Activated T-helper 2 cell treated with anti-CD3 and anti-CD28 coated beads, Interferon-gamma antibody, Interleukin-2, Interleukin-4, amounts not matched to agents 10 μg/mL and 5 μg/mL and 100 μg/mL, durations not matched to agents 14 hours and 24 hours and 36 hours (primary cell): ENCODE data around the gene INPP5A. TPM values are rescaled to one million over a fixed set of nuclear protein-coding genes. Genes with fewer than 3 reads are reported as not detected.
"Not testable (repeated sequence)": the region's sequence is repeated elsewhere in the genome, so short reads cannot be mapped to it uniquely, and the experiment has no call there.

Experiments used
- DNase-seq: peaks from one replicate; pipeline ENCODE4 v3.0.0; 2021; ENCODE audit warnings: low spot score
- H3K27ac Mint-ChIP-seq: one replicate; pipeline ENCODE4 v1.8.0; 2021; ENCODE audit warnings: mixed read lengths
- H3K27me3 Mint-ChIP-seq: one replicate; pipeline ENCODE4 v1.8.0; 2021; ENCODE audit warnings: low read depth, mixed read lengths
- H3K36me3 Mint-ChIP-seq: one replicate; pipeline ENCODE4 v1.8.0; 2021; ENCODE audit warnings: low read depth, mixed read lengths
- H3K4me1 Mint-ChIP-seq: one replicate; pipeline ENCODE4 v1.8.0; 2021; ENCODE audit warnings: low read depth, mixed read lengths
- H3K4me3 Mint-ChIP-seq: one replicate; pipeline ENCODE4 v1.8.0; 2021; ENCODE audit warnings: low read depth, mild to moderate bottlenecking, moderate library complexity, mixed read lengths
- H3K9me3 Mint-ChIP-seq: one replicate; pipeline ENCODE4 v1.8.0; 2021; ENCODE audit warnings: mixed read lengths
- intact Hi-C: fragments of 100-400 bp; cut with micrococcal nuclease; formaldehyde crosslinking; loops from one replicate; pipeline ENCODE4 v1.15.1; 2023
- total RNA-seq: library from RNA; stranded (reverse); gene quantifications from 2 replicates; pipeline ENCODE4 v1.2.3, GENCODE V29; 2022

Gene INPP5A
- total RNA-seq, 1 donor from 2014 or later: 13.0 TPM

DNA sequence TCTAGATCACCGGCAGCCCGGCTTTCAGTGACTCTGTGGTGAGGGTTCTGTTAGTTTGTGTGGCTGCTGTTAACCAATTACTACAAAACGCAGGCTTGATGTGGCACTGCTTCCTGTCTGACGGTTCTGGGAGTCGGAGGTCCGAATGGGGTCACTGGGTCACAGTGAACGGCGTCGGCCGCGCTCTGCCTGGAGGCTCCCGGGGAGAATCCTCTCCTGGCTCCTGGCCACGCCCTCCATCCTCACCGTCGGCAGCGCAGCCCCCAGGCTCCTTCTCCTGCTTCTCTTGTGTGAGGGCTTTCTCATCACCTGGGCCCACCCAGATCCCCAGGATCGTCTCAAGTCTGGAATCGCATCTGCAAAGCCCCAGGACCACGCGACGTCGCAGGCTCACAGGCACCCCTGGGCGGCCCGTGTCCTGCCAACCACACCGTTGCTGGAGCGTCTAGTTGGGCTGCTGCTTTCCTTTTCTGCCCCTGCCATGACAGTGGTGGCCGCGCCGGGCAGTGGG, 280.2 kb downstream of the INPP5A start:
- Mint-ChIP-seq H3K27me3 (peaks cover 2% of the 10 kb centered on the region), H3K36me3 (no peaks in the 10 kb centered on the region), H3K4me1 (no peaks in the 10 kb centered on the region), H3K27ac (no peak overlapping the region), H3K4me3 (no peak overlapping the region), H3K9me3 (peaks cover 4% of the 10 kb centered on the region)
- intact Hi-C loops: no loop called here
- DNase-seq: no peak

DNA sequence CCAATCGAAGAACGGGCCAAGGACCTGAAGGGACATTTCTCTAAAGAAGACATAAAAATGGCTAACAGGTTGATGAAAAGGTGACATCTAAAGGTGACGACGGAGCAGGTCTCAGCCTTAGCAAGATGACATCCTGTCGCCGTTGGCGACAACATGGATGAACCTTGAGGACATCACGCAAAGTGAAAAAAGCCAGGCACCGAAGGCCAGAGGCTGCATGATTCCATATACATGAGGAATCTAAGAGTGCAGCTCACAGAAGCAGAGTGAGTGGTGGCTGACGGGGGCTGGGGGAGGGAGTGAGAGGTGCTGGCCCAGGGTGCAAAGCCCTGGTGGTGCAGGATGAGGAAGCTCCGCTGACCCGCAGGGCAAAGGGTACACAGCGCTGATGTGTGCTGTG, 282.5 kb downstream of the INPP5A start:
- DNase-seq: no peak
- Mint-ChIP-seq H3K27ac (no peak overlapping the region), H3K4me3 (no peak overlapping the region), H3K4me1 (no peaks in the 10 kb centered on the region), H3K36me3 (no peaks in the 10 kb centered on the region), H3K27me3 (peaks cover 2% of the 10 kb centered on the region), H3K9me3 (peaks cover 4% of the 10 kb centered on the region)
- intact Hi-C loops: no loop called here

DNA sequence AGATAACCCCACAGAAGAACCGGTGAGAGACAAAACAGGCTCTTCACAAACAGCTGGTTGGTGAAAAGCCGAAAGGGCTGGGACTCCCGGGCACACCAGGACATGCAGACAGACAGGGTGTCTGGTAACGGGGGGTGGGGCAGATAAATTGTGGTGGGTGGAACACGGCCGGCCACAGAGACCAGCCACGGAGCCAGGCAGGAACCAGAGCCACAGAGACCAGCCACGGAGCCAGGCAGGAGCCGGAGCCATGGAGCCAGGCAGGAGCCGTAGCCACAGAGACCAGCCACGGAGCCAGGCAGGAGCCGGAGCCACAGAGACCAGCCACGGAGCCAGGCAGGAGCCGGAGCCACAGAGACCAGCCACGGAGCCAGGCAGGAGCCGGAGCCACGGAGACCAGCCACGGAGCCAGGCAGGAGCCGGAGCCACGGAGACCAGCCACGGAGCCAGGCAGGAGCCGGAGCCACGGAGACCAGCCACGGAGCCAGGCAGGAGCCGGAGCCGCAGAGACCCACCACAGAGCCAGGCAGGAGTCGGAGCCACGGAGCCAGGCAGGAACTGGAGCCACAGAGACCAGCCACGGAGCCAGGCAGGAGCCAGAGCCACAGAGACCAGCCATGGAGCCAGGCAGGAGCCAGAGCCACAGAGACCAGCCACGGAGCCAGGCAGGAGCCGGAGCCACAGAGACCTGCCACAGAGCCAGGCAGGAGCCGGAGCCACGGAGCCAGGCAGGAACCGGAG, 288.4 kb downstream of the INPP5A start:
- H3K4me3 Mint-ChIP-seq, H3K36me3 Mint-ChIP-seq, H3K4me1 Mint-ChIP-seq, intact Hi-C loops, H3K9me3 Mint-ChIP-seq, DNase-seq, H3K27me3 Mint-ChIP-seq, H3K27ac Mint-ChIP-seq: not testable (repeated sequence)

DNA sequence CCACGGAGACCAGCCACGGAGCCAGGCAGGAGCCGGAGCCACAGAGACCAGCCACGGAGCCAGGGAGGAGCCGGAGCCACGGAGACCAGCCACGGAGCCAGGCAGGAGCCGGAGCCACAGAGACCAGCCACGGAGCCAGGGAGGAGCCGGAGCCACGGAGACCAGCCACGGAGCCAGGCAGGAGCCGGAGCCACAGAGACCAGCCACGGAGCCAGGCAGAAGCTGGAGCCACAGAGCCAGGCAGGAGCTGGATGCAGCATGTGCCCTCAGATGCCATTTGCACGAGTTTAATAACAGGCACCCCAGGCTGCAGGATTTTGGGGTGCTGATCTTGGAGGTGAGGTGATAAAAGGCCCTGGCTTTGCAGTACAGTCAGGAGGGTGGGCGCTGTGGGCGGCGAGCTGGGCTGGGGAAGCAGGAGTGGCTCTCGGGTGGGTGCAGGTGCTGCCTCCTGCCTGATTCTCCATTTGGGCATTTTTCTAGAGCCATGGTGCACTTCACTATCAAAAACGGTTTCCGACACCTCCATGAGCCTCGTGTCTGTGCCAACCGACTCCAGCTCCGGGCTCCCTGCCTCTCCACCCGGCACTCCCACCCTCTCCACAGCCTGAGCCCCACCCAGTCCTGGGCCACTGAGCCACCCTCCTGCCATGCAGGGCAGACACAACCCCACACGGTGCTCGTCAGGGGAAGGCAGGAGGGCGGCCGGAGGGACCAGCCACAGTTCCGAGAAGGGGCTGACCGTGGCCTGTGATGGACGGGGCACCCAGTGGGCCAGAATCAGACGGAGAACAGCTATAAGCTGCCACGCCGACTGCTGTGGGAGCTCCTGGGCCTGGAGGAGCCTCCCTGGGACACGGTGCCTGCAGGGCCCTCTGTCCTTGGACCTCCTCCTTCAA, 289.2 kb downstream of the INPP5A start:
- intact Hi-C loops: no loop called here
- Mint-ChIP-seq H3K27me3 (peaks cover 2% of the 10 kb centered on the region), H3K4me3 (no peak overlapping the region), H3K36me3 (no peaks in the 10 kb centered on the region), H3K4me1 (no peaks in the 10 kb centered on the region), H3K27ac (no peak overlapping the region), H3K9me3 (peaks cover 9% of the 10 kb centered on the region)
- no peak for DNase-seq

DNA sequence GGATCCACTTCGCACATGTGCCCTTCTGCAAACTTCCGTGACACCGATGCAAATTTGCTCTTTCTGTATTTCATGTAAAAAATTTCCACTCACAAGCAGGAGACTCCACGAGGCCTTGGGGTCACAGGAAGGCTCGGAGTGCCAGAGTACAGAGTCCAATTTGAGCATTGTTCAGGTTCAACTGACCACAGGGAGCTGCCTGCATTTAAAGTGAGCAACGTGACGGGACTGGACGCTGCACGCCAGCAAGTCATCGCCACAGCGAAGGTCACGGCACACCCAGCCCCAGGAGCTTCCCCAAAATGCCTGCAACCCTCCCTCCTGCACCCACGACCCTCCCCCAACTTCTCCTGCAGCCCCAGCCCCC, 289.8 kb downstream of the INPP5A start:
- no peak for DNase-seq
- Mint-ChIP-seq H3K9me3 (peaks cover 9% of the 10 kb centered on the region), H3K4me3 (no peak overlapping the region), H3K36me3 (no peaks in the 10 kb centered on the region), H3K27ac (no peak overlapping the region), H3K4me1 (no peaks in the 10 kb centered on the region), H3K27me3 (peaks cover 2% of the 10 kb centered on the region)
- intact Hi-C loops: no loop called here

DNA sequence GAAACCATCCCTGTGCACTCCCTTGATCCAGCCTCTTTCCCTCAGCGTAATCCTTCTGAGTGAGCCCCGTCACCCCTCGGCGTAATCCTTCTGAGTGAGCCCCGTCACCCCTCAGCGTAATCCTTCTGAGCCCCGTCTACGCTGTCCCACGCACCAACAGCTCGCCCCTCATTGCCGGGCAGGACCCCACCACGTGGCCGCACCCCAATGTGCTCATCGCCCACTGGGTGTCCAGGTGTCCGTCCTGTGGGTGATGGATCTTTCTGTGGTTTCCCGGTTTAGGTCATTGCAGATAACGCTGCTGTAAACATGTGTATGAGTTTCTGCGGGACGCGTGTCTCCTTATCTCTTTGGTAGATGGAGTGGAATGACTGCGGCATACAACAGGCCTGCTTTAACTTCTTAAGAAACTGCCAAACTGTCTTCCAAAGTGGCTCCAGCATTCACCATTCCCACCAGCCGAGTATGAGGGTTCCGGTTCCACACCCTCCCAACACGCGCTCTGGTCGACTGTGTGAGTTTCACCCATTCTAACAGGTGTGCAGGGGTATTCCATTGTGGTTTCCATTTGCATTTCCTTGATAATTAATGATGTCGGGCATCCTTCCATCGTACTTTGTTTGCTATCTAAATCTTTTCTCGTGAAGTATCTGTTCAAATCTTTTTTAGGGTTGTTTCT, 290.4 kb downstream of the INPP5A start:
- Mint-ChIP-seq H3K4me3 (no peak overlapping the region), H3K27ac (no peak overlapping the region), H3K36me3 (no peaks in the 10 kb centered on the region), H3K4me1 (no peaks in the 10 kb centered on the region), H3K9me3 (peaks cover 9% of the 10 kb centered on the region), H3K27me3 (peaks cover 2% of the 10 kb centered on the region)
- intact Hi-C loops: no loop called here
- DNase-seq: no peak

DNA sequence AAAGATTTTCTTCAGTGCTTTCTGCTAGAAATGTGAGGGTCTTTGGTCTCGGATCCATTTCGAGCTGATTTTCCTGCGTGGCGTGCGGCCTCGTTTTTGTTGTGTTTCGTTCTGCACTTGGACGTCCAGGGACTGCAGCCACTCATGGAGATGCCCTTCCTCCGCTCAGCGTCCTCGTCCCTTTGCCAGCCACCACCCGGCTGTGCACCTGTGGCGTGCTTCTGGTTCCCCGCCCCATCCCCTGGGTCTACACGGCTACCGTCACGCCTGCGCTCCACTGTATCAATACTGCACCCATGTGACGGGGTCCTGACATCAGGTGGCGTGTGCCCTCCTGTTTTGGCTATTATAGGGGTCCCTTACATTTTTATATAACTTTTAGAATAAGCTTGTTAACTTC, 291.1 kb downstream of the INPP5A start:
- intact Hi-C loops: no loop called here
- no peaks in the 10 kb centered on the region for H3K4me1 Mint-ChIP-seq
- no peak overlapping the region for H3K4me3 Mint-ChIP-seq
- no peaks in the 10 kb centered on the region for H3K36me3 Mint-ChIP-seq
- no peak overlapping the region for H3K27ac Mint-ChIP-seq
- H3K9me3 Mint-ChIP-seq: peaks cover 9% of the 10 kb centered on the region
- DNase-seq: no peak
- peaks cover 2% of the 10 kb centered on the region for H3K27me3 Mint-ChIP-seq

DNA sequence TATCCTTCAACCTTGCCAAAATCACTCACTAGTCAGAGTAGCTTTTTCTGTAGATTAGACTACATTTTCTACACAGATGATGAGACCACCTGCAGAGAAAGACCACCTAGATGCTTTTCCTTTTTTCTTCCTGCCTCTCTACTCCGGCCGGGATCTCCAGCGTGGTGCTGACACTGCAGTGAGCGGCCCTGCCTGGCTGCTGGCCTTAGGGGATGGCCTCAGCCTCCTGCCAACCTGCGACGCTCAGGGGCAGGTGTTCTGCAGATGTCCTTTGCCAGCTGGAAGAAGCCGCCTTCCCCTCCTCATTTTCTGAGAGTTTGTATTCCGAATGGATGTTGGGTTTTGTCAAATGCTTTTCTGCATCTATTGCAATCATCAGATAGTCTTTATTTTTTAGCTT, 291.8 kb downstream of the INPP5A start:
- intact Hi-C loops: no loop called here
- Mint-ChIP-seq H3K4me3 (no peak overlapping the region), H3K4me1 (no peaks in the 10 kb centered on the region), H3K36me3 (no peaks in the 10 kb centered on the region), H3K27ac (no peak overlapping the region), H3K9me3 (peaks cover 9% of the 10 kb centered on the region), H3K27me3 (peaks cover 2% of the 10 kb centered on the region)
- DNase-seq: no peak

DNA sequence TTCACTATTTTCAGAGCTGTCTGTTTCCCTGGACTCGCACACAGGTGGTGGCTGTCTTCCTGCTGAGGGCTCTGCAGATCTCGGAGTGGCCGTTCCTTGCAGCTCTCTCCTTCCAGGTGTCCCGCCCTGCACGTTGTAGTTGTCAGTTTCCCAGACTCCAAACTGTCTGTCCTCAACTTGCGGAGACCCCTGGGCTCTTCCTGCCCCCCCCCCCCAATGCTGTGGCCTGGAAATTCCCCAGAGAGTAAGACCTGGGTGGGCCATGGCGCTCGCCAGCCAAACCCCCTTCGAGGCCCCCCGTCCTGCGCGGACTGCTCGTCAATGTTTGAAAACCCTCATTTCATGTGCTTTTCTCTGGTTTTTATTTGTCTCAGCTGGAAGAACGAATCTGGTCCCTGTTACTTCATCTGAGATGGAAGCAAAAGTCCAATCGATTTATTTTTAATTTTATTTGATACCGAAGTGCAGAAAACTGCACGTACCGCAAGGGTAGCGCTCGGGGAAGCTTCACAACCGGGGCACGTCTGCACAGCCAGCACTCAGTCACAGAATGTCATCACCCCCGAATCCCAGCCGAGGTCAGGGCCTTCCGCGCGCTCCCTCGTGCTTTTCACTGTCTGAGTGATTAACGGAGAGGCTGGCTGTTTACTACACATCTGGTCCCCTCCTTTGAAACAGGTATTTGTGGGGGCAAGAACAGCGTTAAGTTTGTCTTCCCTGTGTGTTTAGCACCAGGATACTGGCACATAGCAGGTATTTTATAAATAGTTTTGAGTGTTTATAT, 294.8 kb downstream of the INPP5A start:
- peaks cover 2% of the 10 kb centered on the region for H3K27me3 Mint-ChIP-seq
- H3K4me3 Mint-ChIP-seq: no peak overlapping the region
- DNase-seq: no peak
- H3K4me1 Mint-ChIP-seq: no peaks in the 10 kb centered on the region
- H3K9me3 Mint-ChIP-seq: peaks cover 9% of the 10 kb centered on the region
- no peak overlapping the region for H3K27ac Mint-ChIP-seq
- intact Hi-C loops: no loop called here
- no peaks in the 10 kb centered on the region for H3K36me3 Mint-ChIP-seq

Other genes starting within 250 kb of the INPP5A start
- gene STK32C, start 229.8 kb upstream of the INPP5A start, total RNA-seq: 17.3 and 18.8 TPM in 2 replicates
- 2.8 and 3.5 TPM in 2 replicates for gene LRRC27, start 205.6 kb upstream of the INPP5A start, total RNA-seq
- gene PWWP2B, start 140.6 kb upstream of the INPP5A start, total RNA-seq: 3.8 TPM in 2 replicates
- gene NKX6-2, start 248.4 kb downstream of the INPP5A start, total RNA-seq: not detected in 2 replicates